Activated CD4-positive, alpha-beta memory T cell treated with anti-CD3 and anti-CD28 coated beads, Interleukin-2, amount 10 ng/mL, durations not matched to agents 7 days and 5 days (primary cell): ENCODE data around the gene AHNAK. TPM values are rescaled to one million over a fixed set of nuclear protein-coding genes. Genes with fewer than 3 reads are reported as not detected.

Experiments
- CTCF ChIA-PET: fragments of 350-600 bp; sonication (Branson Sonifier 250); formaldehyde crosslinking; loops from one replicate; lab custom pipeline; 2021; ENCODE audit warnings: antibody characterized with exemption, inconsistent platforms; lab: Charles Lee
- POLR2A ChIA-PET: fragments of 350-600 bp; sonication (Branson Sonifier 250); formaldehyde crosslinking; loops from one replicate; lab custom pipeline; 2021; ENCODE audit warnings: antibody characterized with exemption; lab: Charles Lee
- DNase-seq: peaks from one replicate; pipeline ENCODE4 v3.0.0-alpha.2; 2020
- H3K27ac Mint-ChIP-seq: one replicate; pipeline ENCODE4 v1.8.0; 2021; ENCODE audit warnings: mild to moderate bottlenecking, mixed read lengths
- H3K27me3 Mint-ChIP-seq: one replicate; pipeline ENCODE4 v1.8.0; 2021; ENCODE audit warnings: mixed read lengths
- H3K36me3 Mint-ChIP-seq: one replicate; pipeline ENCODE4 v1.8.0; 2021; ENCODE audit warnings: low read depth, mixed read lengths
- H3K4me1 Mint-ChIP-seq: one replicate; pipeline ENCODE4 v1.8.0; 2021; ENCODE audit warnings: mixed read lengths
- H3K4me3 Mint-ChIP-seq: one replicate; pipeline ENCODE4 v1.8.0; 2021; ENCODE audit warnings: mild to moderate bottlenecking, mixed read lengths
- H3K9me3 Mint-ChIP-seq: one replicate; pipeline ENCODE4 v1.8.0; 2021; ENCODE audit warnings: mixed read lengths
- total RNA-seq, 2 experiments: library from RNA; stranded (reverse); gene quantifications; one replicate each; pipeline ENCODE4 v1.2.3, GENCODE V29; 2021

The AHNAK gene
- total RNA-seq, 2 experiments from 2014 or later = 323 to 360 TPM

- Mint-ChIP-seq H3K9me3 (no peaks in the 10 kb centered on the region), H3K36me3 (no peaks in the 10 kb centered on the region), H3K4me1 (peaks cover 71% of the 10 kb centered on the region), H3K27ac (peak overlapping the region; percentile 91), H3K27me3 (peaks cover 1% of the 10 kb centered on the region), H3K4me3 (no peak overlapping the region)
- CTCF ChIA-PET = interaction anchor here (1.1 to 9.3 kb wide), 8 partner anchors 7 to 183 kb away, joined by 3 to 256 read pairs (median 3); no protein-coding TSS in a partner anchor
- no peak for DNase-seq
- POLR2A ChIA-PET = interaction anchor here (1.1 to 6.9 kb wide), 5 partner anchors 9 to 412 kb away, joined by 3 to 99 read pairs (median 9); no protein-coding TSS in a partner anchor
These were observed 117.6 kb downstream of the AHNAK start for GRCh38 chr11:62428871-62429560.

GRCh38 chr11:62427630-62428233 is 118.9 kb downstream of the AHNAK start:
- Mint-ChIP-seq H3K4me3 (peak overlapping the region; percentile 41), H3K36me3 (no peaks in the 10 kb centered on the region), H3K27ac (peak overlapping the region; percentile 91), H3K27me3 (peaks cover 1% of the 10 kb centered on the region), H3K9me3 (no peaks in the 10 kb centered on the region), H3K4me1 (peaks cover 68% of the 10 kb centered on the region)
- ChIA-PET POLR2A (interaction anchor here (0.9 to 6.9 kb wide), 14 partner anchors 8 to 413 kb away, joined by 3 to 99 read pairs (median 6); partner anchors contain the start of genes AHNAK, C11orf98, CSKMT and NXF1), CTCF (interaction anchor here (0.7 to 9.3 kb wide), 10 partner anchors 8 to 184 kb away, joined by 3 to 256 read pairs (median 3); no protein-coding TSS in a partner anchor)
- DNase-seq = peak; percentile 48

GRCh38 chr11:62423012-62423411 is 123.6 kb downstream of the AHNAK start:
- Mint-ChIP-seq H3K9me3 (no peaks in the 10 kb centered on the region), H3K36me3 (no peaks in the 10 kb centered on the region), H3K4me1 (peaks cover 32% of the 10 kb centered on the region), H3K27ac (no peak overlapping the region), H3K27me3 (peaks cover 1% of the 10 kb centered on the region), H3K4me3 (no peak overlapping the region)
- ChIA-PET POLR2A (interaction anchor here (4.2 kb wide), 1 partner anchor 137 kb away, joined by 36 read pairs; no protein-coding TSS in a partner anchor), CTCF (interaction anchor here (1.0 to 9.3 kb wide), 4 partner anchors 82 to 272 kb away, joined by 4 to 256 read pairs (median 118); no protein-coding TSS in a partner anchor)
- no peak for DNase-seq

- H3K27me3 Mint-ChIP-seq = peaks cover 1% of the 10 kb centered on the region
- H3K36me3 Mint-ChIP-seq = no peaks in the 10 kb centered on the region
- H3K4me1 Mint-ChIP-seq = peaks cover 23% of the 10 kb centered on the region
- POLR2A ChIA-PET = interaction anchor here (0.9 to 4.2 kb wide), 3 partner anchors 120 to 138 kb away, joined by 3 to 36 read pairs (median 3); no protein-coding TSS in a partner anchor
- no peak overlapping the region for H3K4me3 Mint-ChIP-seq
- CTCF ChIA-PET = interaction anchor here (0.6 to 9.3 kb wide), 6 partner anchors 27 to 234 kb away, joined by 4 to 256 read pairs (median 8); no protein-coding TSS in a partner anchor
- DNase-seq = no peak
- H3K27ac Mint-ChIP-seq = no peak overlapping the region
- H3K9me3 Mint-ChIP-seq = no peaks in the 10 kb centered on the region
These were observed 124.6 kb downstream of the AHNAK start for GRCh38 chr11:62421996-62422395.

- Mint-ChIP-seq H3K27ac (no peak overlapping the region), H3K36me3 (no peaks in the 10 kb centered on the region), H3K27me3 (peaks cover 1% of the 10 kb centered on the region), H3K9me3 (no peaks in the 10 kb centered on the region), H3K4me3 (no peak overlapping the region), H3K4me1 (peaks cover 13% of the 10 kb centered on the region)
- DNase-seq = no peak
- POLR2A ChIA-PET = interaction anchor here (1.3 kb wide), 1 partner anchor 121 kb away, joined by 3 read pairs; no protein-coding TSS in a partner anchor
- CTCF ChIA-PET = interaction anchor here (2.4 to 9.3 kb wide), 2 partner anchors 26 to 120 kb away, joined by 9 to 256 read pairs; no protein-coding TSS in a partner anchor
These were observed 125.7 kb downstream of the AHNAK start for GRCh38 chr11:62420882-62421281.

- H3K36me3 Mint-ChIP-seq = no peaks in the 10 kb centered on the region
- no peaks in the 10 kb centered on the region for H3K9me3 Mint-ChIP-seq
- POLR2A ChIA-PET = no interaction called here
- H3K27me3 Mint-ChIP-seq = peaks cover 1% of the 10 kb centered on the region
- no peak overlapping the region for H3K4me3 Mint-ChIP-seq
- no peak for DNase-seq
- no peak overlapping the region for H3K27ac Mint-ChIP-seq
- peaks cover 9% of the 10 kb centered on the region for H3K4me1 Mint-ChIP-seq
- CTCF ChIA-PET = no interaction called here
These were observed 126.7 kb downstream of the AHNAK start for GRCh38 chr11:62419943-62420342.

- H3K27ac Mint-ChIP-seq = no peak overlapping the region
- CTCF ChIA-PET = no interaction called here
- POLR2A ChIA-PET = interaction anchor here (1.4 kb wide), 1 partner anchor 25 kb away, joined by 4 read pairs; no protein-coding TSS in a partner anchor
- no peak for DNase-seq
- peaks cover 4% of the 10 kb centered on the region for H3K4me1 Mint-ChIP-seq
- no peaks in the 10 kb centered on the region for H3K36me3 Mint-ChIP-seq
- H3K27me3 Mint-ChIP-seq = peaks cover 1% of the 10 kb centered on the region
- H3K4me3 Mint-ChIP-seq = no peak overlapping the region
- no peaks in the 10 kb centered on the region for H3K9me3 Mint-ChIP-seq
These were observed 127.2 kb downstream of the AHNAK start for GRCh38 chr11:62419314-62419929.

- DNase-seq = no peak
- Mint-ChIP-seq H3K4me3 (no peak within 1 kb of the TSS), H3K4me1 (no peaks in the 10 kb centered on the region), H3K27ac (no peak within 1 kb of the TSS), H3K27me3 (no peaks in the 10 kb centered on the region), H3K36me3 (no peaks in the 10 kb centered on the region), H3K9me3 (no peaks in the 10 kb centered on the region)
- CTCF ChIA-PET = no interaction called here
- POLR2A ChIA-PET = interaction anchor here (1.4 kb wide), 1 partner anchor 26 kb away, joined by 4 read pairs; no protein-coding TSS in a partner anchor
These were observed 127.9 kb downstream of the AHNAK start, which contains the start of gene SCGB1A1 for GRCh38 chr11:62418733-62419132. Gene SCGB1A1, plus strand, starts transcription at chr11:62419033. Its CDS starts 63 bp downstream, at chr11:62419096.

GRCh38 chr11:62418136-62418535 is 128.5 kb downstream of the AHNAK start:
- POLR2A ChIA-PET = interaction anchor here (1.4 kb wide), 1 partner anchor 27 kb away, joined by 4 read pairs; no protein-coding TSS in a partner anchor
- H3K27me3 Mint-ChIP-seq = no peaks in the 10 kb centered on the region
- DNase-seq = no peak
- no peaks in the 10 kb centered on the region for H3K4me1 Mint-ChIP-seq
- no peaks in the 10 kb centered on the region for H3K9me3 Mint-ChIP-seq
- H3K36me3 Mint-ChIP-seq = no peaks in the 10 kb centered on the region
- H3K27ac Mint-ChIP-seq = no peak overlapping the region
- H3K4me3 Mint-ChIP-seq = no peak overlapping the region
- CTCF ChIA-PET = no interaction called here

- H3K27me3 Mint-ChIP-seq = no peaks in the 10 kb centered on the region
- ChIA-PET POLR2A (no interaction called here), CTCF (interaction anchor here (0.8 kb wide), 1 partner anchor 24 kb away, joined by 5 read pairs; no protein-coding TSS in a partner anchor)
- H3K27ac Mint-ChIP-seq = no peak overlapping the region
- H3K9me3 Mint-ChIP-seq = no peaks in the 10 kb centered on the region
- no peaks in the 10 kb centered on the region for H3K4me1 Mint-ChIP-seq
- H3K4me3 Mint-ChIP-seq = no peak overlapping the region
- H3K36me3 Mint-ChIP-seq = no peaks in the 10 kb centered on the region
- no peak for DNase-seq
These were observed 130.0 kb downstream of the AHNAK start for GRCh38 chr11:62416596-62416995.

GRCh38 chr11:62413060-62413696 is 133.4 kb downstream of the AHNAK start:
- ChIA-PET POLR2A (interaction anchor here (0.9 kb wide), 1 partner anchor 252 kb away, joined by 4 read pairs; the partner anchor contains the start of genes C11orf98 and CSKMT), CTCF (interaction anchor here (3.1 kb wide), 1 partner anchor 11 kb away, joined by 13 read pairs; no protein-coding TSS in a partner anchor)
- Mint-ChIP-seq H3K27ac (no peak overlapping the region), H3K36me3 (no peaks in the 10 kb centered on the region), H3K4me1 (no peaks in the 10 kb centered on the region), H3K27me3 (no peaks in the 10 kb centered on the region), H3K4me3 (no peak overlapping the region), H3K9me3 (no peaks in the 10 kb centered on the region)
- no peak for DNase-seq

- H3K27ac Mint-ChIP-seq = no peak overlapping the region
- ChIA-PET POLR2A (no interaction called here), CTCF (interaction anchor here (1.0 to 1.6 kb wide), 2 partner anchors 13 to 16 kb away, joined by 7 read pairs; no protein-coding TSS in a partner anchor)
- H3K36me3 Mint-ChIP-seq = no peaks in the 10 kb centered on the region
- H3K4me1 Mint-ChIP-seq = no peaks in the 10 kb centered on the region
- H3K4me3 Mint-ChIP-seq = no peak overlapping the region
- H3K27me3 Mint-ChIP-seq = no peaks in the 10 kb centered on the region
- DNase-seq = no peak
- H3K9me3 Mint-ChIP-seq = no peaks in the 10 kb centered on the region
These were observed 135.1 kb downstream of the AHNAK start for GRCh38 chr11:62411524-62411923.
